Measurements from ENCODE around the gene RUNX2.

RUNX2 gene

DNA sequence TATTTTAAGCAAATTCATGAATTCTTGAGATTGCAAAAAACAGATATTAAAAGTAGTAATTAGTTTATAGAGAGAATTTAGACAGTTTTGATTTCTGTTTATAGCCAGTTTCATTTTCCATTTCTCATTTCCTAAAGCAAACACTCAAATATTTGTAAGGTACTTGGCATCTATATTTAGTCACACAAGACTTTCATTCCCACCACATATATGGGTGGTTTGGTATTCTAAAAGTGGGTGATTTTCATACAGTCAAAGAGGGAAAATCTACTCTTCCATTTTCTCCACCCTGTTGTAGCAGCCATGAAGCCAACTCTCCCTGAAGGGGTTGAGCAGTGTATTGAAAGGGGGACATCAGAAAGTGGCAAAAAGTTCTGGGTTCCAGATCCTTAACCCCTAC, 230.7 kb downstream of the RUNX2 start:
- no peak for TF ChIP-seq EGR1 (IDR thresholded peaks at IDR 0.05)
- no peak for TF ChIP-seq TCF12 (IDR thresholded peaks at IDR 0.05; ENCODE audit: low read depth)
- no peak for TF ChIP-seq CEBPB (IDR thresholded peaks at IDR 0.05)
- TF ChIP-seq, protein P1, sequence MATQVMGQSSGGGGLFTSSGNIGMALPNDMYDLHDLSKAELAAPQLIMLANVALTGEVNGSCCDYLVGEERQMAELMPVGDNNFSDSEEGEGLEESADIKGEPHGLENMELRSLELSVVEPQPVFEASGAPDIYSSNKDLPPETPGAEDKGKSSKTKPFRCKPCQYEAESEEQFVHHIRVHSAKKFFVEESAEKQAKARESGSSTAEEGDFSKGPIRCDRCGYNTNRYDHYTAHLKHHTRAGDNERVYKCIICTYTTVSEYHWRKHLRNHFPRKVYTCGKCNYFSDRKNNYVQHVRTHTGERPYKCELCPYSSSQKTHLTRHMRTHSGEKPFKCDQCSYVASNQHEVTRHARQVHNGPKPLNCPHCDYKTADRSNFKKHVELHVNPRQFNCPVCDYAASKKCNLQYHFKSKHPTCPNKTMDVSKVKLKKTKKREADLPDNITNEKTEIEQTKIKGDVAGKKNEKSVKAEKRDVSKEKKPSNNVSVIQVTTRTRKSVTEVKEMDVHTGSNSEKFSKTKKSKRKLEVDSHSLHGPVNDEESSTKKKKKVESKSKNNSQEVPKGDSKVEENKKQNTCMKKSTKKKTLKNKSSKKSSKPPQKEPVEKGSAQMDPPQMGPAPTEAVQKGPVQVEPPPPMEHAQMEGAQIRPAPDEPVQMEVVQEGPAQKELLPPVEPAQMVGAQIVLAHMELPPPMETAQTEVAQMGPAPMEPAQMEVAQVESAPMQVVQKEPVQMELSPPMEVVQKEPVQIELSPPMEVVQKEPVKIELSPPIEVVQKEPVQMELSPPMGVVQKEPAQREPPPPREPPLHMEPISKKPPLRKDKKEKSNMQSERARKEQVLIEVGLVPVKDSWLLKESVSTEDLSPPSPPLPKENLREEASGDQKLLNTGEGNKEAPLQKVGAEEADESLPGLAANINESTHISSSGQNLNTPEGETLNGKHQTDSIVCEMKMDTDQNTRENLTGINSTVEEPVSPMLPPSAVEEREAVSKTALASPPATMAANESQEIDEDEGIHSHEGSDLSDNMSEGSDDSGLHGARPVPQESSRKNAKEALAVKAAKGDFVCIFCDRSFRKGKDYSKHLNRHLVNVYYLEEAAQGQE (IDR thresholded peaks at IDR 0.05; ENCODE audit: low read depth): no peak
- TF ChIP-seq ZBTB7A (IDR thresholded peaks at IDR 0.05; ENCODE audit: low read depth): no peak
- TF ChIP-seq, protein P2, sequence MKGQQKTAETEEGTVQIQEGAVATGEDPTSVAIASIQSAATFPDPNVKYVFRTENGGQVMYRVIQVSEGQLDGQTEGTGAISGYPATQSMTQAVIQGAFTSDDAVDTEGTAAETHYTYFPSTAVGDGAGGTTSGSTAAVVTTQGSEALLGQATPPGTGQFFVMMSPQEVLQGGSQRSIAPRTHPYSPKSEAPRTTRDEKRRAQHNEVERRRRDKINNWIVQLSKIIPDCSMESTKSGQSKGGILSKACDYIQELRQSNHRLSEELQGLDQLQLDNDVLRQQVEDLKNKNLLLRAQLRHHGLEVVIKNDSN (IDR thresholded peaks at IDR 0.05): no peak
- no peak for TF ChIP-seq NFIC (IDR thresholded peaks at IDR 0.05)
- no peak for TF ChIP-seq TAF1 (IDR thresholded peaks at IDR 0.05; ENCODE audit: low read depth)
- no peak for TF ChIP-seq RAD21 (IDR thresholded peaks at IDR 0.05; ENCODE audit: low read depth)
- TF ChIP-seq YY1 (IDR thresholded peaks at IDR 0.05; ENCODE audit: low read depth): no peak
- TF ChIP-seq TEAD4 (IDR thresholded peaks at IDR 0.05): no peak
- TF ChIP-seq, protein P3, sequence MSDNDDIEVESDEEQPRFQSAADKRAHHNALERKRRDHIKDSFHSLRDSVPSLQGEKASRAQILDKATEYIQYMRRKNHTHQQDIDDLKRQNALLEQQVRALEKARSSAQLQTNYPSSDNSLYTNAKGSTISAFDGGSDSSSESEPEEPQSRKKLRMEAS (IDR thresholded peaks at IDR 0.05): no peak
- TF ChIP-seq FOXM1 (IDR thresholded peaks at IDR 0.05; ENCODE audit: borderline replicate concordance, low read depth): no peak
- no peak for TF ChIP-seq EP300 (IDR thresholded peaks at IDR 0.05; ENCODE audit: borderline replicate concordance)

DNA sequence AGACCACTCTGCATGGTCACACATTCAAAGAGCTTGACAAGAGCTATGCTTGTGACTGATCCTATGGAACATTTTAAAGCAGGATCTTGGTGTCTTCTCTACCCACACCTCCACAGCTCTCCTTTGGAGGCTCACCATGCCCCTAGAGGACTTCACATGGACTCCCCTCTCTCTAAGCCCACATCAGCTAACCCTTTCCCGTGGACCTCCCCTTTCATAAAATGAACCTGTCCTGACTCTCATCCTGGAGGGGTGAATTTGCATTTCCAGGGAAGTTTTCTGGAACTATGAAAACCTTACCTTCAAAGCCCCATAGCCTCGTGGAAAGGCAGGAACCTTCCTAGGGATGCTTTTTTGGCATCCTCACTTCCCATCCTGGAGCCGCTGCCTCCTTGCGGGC, 234.0 kb downstream of the RUNX2 start:
- TF ChIP-seq CREB1 (IDR thresholded peaks at IDR 0.05; ENCODE audit: low read depth) (no peak), TAF1 (IDR thresholded peaks at IDR 0.05; ENCODE audit: low read depth) (no peak), NFIC (IDR thresholded peaks at IDR 0.05) (no peak), YY1 (IDR thresholded peaks at IDR 0.05; ENCODE audit: low read depth) (no peak), CEBPB (IDR thresholded peaks at IDR 0.05) (no peak), ZBTB7A (IDR thresholded peaks at IDR 0.05; ENCODE audit: low read depth) (no peak), FOXM1 (IDR thresholded peaks at IDR 0.05; ENCODE audit: borderline replicate concordance, low read depth) (no peak)
- TF ChIP-seq, protein P2 (IDR thresholded peaks at IDR 0.05): no peak
- TF ChIP-seq, protein P1 (IDR thresholded peaks at IDR 0.05; ENCODE audit: low read depth): no peak
- TF ChIP-seq, protein P3 (IDR thresholded peaks at IDR 0.05): no peak

DNA sequence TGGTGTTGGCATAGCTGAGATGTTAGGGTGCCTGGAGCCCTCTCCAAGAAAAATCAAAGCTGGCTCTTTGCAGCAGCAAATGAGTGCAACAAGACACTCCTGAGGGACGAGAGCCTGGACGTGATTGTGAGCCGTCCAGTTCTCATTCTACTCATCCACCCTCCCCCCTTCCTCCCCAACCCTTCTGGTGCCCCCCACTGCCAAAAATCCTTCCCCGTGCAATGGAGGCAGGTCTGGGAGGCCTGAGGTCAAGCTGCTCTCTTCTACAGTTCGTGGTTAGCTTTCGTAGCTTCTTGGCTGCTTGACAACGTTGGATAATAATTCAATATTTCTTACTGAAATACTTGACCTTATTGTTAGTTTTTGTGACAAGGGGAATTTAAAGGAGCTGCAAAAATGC, 234.9 kb downstream of the RUNX2 start:
- TF ChIP-seq NFIC (IDR thresholded peaks at IDR 0.05) (no peak), YY1 (IDR thresholded peaks at IDR 0.05; ENCODE audit: low read depth) (no peak), EP300 (IDR thresholded peaks at IDR 0.05; ENCODE audit: borderline replicate concordance) (no peak), TAF1 (IDR thresholded peaks at IDR 0.05; ENCODE audit: low read depth) (no peak), FOXM1 (IDR thresholded peaks at IDR 0.05; ENCODE audit: borderline replicate concordance, low read depth) (no peak), ZBTB7A (IDR thresholded peaks at IDR 0.05; ENCODE audit: low read depth) (no peak), TCF12 (IDR thresholded peaks at IDR 0.05; ENCODE audit: low read depth) (no peak), CEBPB (IDR thresholded peaks at IDR 0.05) (no peak), CREB1 (IDR thresholded peaks at IDR 0.05; ENCODE audit: low read depth) (no peak), RAD21 (IDR thresholded peaks at IDR 0.05; ENCODE audit: low read depth) (no peak), TEAD4 (IDR thresholded peaks at IDR 0.05) (no peak), EGR1 (IDR thresholded peaks at IDR 0.05) (no peak)
- TF ChIP-seq, protein P3 (IDR thresholded peaks at IDR 0.05): no peak
- TF ChIP-seq, protein P1 (IDR thresholded peaks at IDR 0.05; ENCODE audit: low read depth): no peak
- TF ChIP-seq, protein P2 (IDR thresholded peaks at IDR 0.05): no peak

DNA sequence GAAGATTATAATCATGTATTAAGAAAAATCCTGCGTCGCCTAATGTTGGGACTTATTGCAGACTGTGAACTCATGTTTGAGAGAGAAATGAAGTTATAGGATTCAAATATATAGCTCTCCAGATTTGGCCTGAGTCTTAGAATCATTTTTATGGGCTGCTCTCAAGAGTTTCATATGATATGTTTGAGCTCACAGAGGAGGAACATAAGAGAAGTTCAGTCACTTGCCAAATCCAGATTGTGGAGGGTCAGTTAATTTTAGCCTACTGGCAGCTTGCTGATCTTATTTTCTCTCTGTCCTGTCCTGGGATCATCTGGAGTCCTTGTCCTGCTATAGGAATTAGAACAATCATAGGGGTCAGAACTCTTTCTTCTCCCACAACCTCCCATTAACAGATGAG, 235.7 kb downstream of the RUNX2 start:
- TF ChIP-seq, protein P2 (IDR thresholded peaks at IDR 0.05): no peak
- TF ChIP-seq ZBTB7A (IDR thresholded peaks at IDR 0.05; ENCODE audit: low read depth): no peak
- no peak for TF ChIP-seq EGR1 (IDR thresholded peaks at IDR 0.05)
- no peak for TF ChIP-seq CREB1 (IDR thresholded peaks at IDR 0.05; ENCODE audit: low read depth)
- no peak for TF ChIP-seq TAF1 (IDR thresholded peaks at IDR 0.05; ENCODE audit: low read depth)
- no peak for TF ChIP-seq TEAD4 (IDR thresholded peaks at IDR 0.05)
- TF ChIP-seq, protein P1 (IDR thresholded peaks at IDR 0.05; ENCODE audit: low read depth): no peak
- TF ChIP-seq, protein P3 (IDR thresholded peaks at IDR 0.05): no peak
- TF ChIP-seq TCF12 (IDR thresholded peaks at IDR 0.05; ENCODE audit: low read depth): no peak
- TF ChIP-seq NFIC (IDR thresholded peaks at IDR 0.05): no peak
- no peak for TF ChIP-seq FOXM1 (IDR thresholded peaks at IDR 0.05; ENCODE audit: borderline replicate concordance, low read depth)
- no peak for TF ChIP-seq CEBPB (IDR thresholded peaks at IDR 0.05)
- no peak for TF ChIP-seq RAD21 (IDR thresholded peaks at IDR 0.05; ENCODE audit: low read depth)
- TF ChIP-seq EP300 (IDR thresholded peaks at IDR 0.05; ENCODE audit: borderline replicate concordance): no peak
- no peak for TF ChIP-seq YY1 (IDR thresholded peaks at IDR 0.05; ENCODE audit: low read depth)
